HCT116 (cell line): ENCODE data around the gene TMEM86A. TPM values are rescaled to one million over a fixed set of nuclear protein-coding genes. Genes with fewer than 3 reads are reported as not detected.

Source experiments
- ATAC-seq: fragments of 200-7000 bp; cut with Tn5 transposase; 2 replicates; pipeline ENCODE4 v1.9.1; 2020; ENCODE audit warnings: mild to moderate bottlenecking, moderate library complexity
- BruUV-seq: library from RNA; stranded (reverse); fragments of 400-500 nt; replicated peaks from 2 replicates; lab custom pipeline; 2021; lab: Mats Ljungman, UMichigan
- CTCF ChIA-PET: fragments of 300-600 bp; sonication (Branson Sonifier 250); formaldehyde crosslinking; loops from one replicate; lab custom pipeline; 2021; ENCODE audit warnings: antibody characterized with exemption; lab: Charles Lee
- POLR2A ChIA-PET: fragments of 300-600, 350-600 bp; sonication (Branson Sonifier 250); formaldehyde crosslinking; loops from one replicate; lab custom pipeline; 2021; ENCODE audit warnings: antibody characterized with exemption; lab: Charles Lee
- RAD21 ChIA-PET, 2 experiments: fragments of 300-600 bp; sonication (Branson Sonifier 250); formaldehyde crosslinking; loops; one replicate each; lab custom pipeline; 2023; ENCODE audit warnings: low total read pairs in 2 of 2; ENCODE audit not compliant: uncharacterized antibody in 2 of 2, unreplicated experiment in 2 of 2, low non-redundant PET in 1 of 2; lab: Charles Lee
- DNase-seq: peaks from one replicate; pipeline ENCODE4 v3.0.0-alpha.2; 2010; ENCODE audit warnings: low read depth, low spot score
- H2AFZ ChIP-seq: fragments of 200-600 bp; shearing (Covaris generic), sonication (generic); 2 replicates; pipeline ENCODE4 v1.6.1; 2017; ENCODE audit warnings: low read depth, mixed run types, mixed read lengths, antibody characterized with exemption, low read length; ENCODE audit not compliant: poor library complexity, severe bottlenecking
- H3K27ac ChIP-seq: 2 replicates; pipeline ENCODE4 v1.5.1; 2012; ENCODE audit warnings: low read depth, low read length
- H3K27me3 ChIP-seq: fragments of 200-600 bp; sonication (generic); 2 replicates; pipeline ENCODE4 v1.6.1; 2016; ENCODE audit warnings: mixed run types, low read length, mixed read lengths; ENCODE audit not compliant: insufficient read depth
- H3K36me3 ChIP-seq, 2 experiments: fragments of 200-500 bp in 1 of 2; fragments of 200-600 bp in 1 of 2; sonication (Bioruptor generic) in 1 of 2; sonication (generic) in 1 of 2; 2 replicates each; pipeline versions ENCODE4 v1.5.1 to v1.6.1; 2014 to 2016; ENCODE audit warnings: low read length in 2 of 2, inconsistent platforms in 1 of 2, mixed read lengths in 1 of 2, mixed run types in 1 of 2; ENCODE audit not compliant: insufficient read depth in 2 of 2, control insufficient read depth in 1 of 2
- H3K4me1 ChIP-seq, 2 experiments: fragments of 200-600 bp in 1 of 2; sonication (generic) in 1 of 2; 2 replicates each; pipeline versions ENCODE4 v1.5.1 to v1.6.1; 2012 to 2017; ENCODE audit warnings: low read length in 2 of 2, inconsistent platforms in 1 of 2, mild to moderate bottlenecking in 1 of 2, mixed read lengths in 1 of 2, mixed run types in 1 of 2, moderate library complexity in 1 of 2; ENCODE audit not compliant: insufficient read depth in 2 of 2, control insufficient read depth in 1 of 2
- H3K4me2 ChIP-seq: fragments of 200-600 bp; sonication (generic); 2 replicates; pipeline ENCODE4 v1.6.1; 2017; ENCODE audit warnings: mixed run types, low read length, mixed read lengths
- H3K4me3 ChIP-seq, 2 experiments: fragments of 200-600 bp in 1 of 2; sonication (generic) in 1 of 2; replicated peaks in 1 of 2; 2 replicates each; pipeline ENCODE4 v1.5.1; 2011 to 2016; ENCODE audit warnings: low read length in 2 of 2, control low read depth in 1 of 2, low read depth in 1 of 2, mild to moderate bottlenecking in 1 of 2, mixed read lengths in 1 of 2, mixed run types in 1 of 2
- H3K79me2 ChIP-seq: fragments of 200-600 bp; sonication (generic); 2 replicates; pipeline ENCODE4 v1.6.1; 2017; ENCODE audit warnings: mild to moderate bottlenecking, mixed run types, low read length, moderate library complexity, mixed read lengths; ENCODE audit not compliant: insufficient read depth
- H3K9ac ChIP-seq: fragments of 200-600 bp; sonication (generic); 2 replicates; pipeline ENCODE4 v1.6.1; 2016; ENCODE audit warnings: low read length, mixed read lengths
- H3K9me2 ChIP-seq: fragments of 200-600 bp; sonication (generic), shearing (Covaris generic); 2 replicates; pipeline ENCODE4 v1.6.1; 2017; ENCODE audit warnings: mixed run types, mild to moderate bottlenecking, moderate library complexity; ENCODE audit not compliant: insufficient read depth
- H3K9me3 ChIP-seq, 2 experiments: fragments of 200-500 bp in 1 of 2; fragments of 200-600 bp in 1 of 2; sonication (Bioruptor generic) in 1 of 2; sonication (generic) in 1 of 2; 2 replicates each; pipeline ENCODE4 v1.6.1; 2014 to 2017; ENCODE audit warnings: low read length in 2 of 2, mixed read lengths in 2 of 2, inconsistent platforms in 1 of 2, low read depth in 1 of 2, mild to moderate bottlenecking in 1 of 2, mixed run types in 1 of 2, moderate library complexity in 1 of 2; ENCODE audit not compliant: control insufficient read depth in 1 of 2, insufficient read depth in 1 of 2
- H4K20me1 ChIP-seq: fragments of 200-600 bp; sonication (generic), shearing (Covaris generic); 2 replicates; pipeline ENCODE4 v1.6.1; 2017; ENCODE audit warnings: mixed run types, mild to moderate bottlenecking, moderate library complexity; ENCODE audit not compliant: insufficient read depth
- ATF3 ChIP-seq: IDR thresholded peaks from 2 replicates; pipeline ENCODE4 v1.6.1; 2012
- CBX3 ChIP-seq: IDR thresholded peaks from 2 replicates; pipeline ENCODE4 v1.6.1; 2012; ENCODE audit warnings: low read depth
- ELF1 ChIP-seq: IDR thresholded peaks from 2 replicates; pipeline ENCODE4 v1.6.1; 2012; ENCODE audit warnings: low read depth, borderline replicate concordance
- EZH2 ChIP-seq: fragments of 200-600 bp; sonication (generic); IDR thresholded peaks from 2 replicates; pipeline ENCODE4 v1.6.1; 2017; ENCODE audit warnings: antibody characterized with exemption, mixed run types
- SP1 ChIP-seq: IDR thresholded peaks from 2 replicates; pipeline ENCODE4 v1.6.1; 2012; ENCODE audit warnings: low read depth
- TCF7L2 ChIP-seq: IDR thresholded peaks from 2 replicates; pipeline ENCODE4 v1.7.0; 2011; ENCODE audit warnings: borderline replicate concordance, inconsistent platforms; ENCODE audit not compliant: insufficient read depth, insufficient read length; ENCODE audit errors: extremely low read depth
- YY1 ChIP-seq: IDR thresholded peaks from 2 replicates; pipeline ENCODE4 v1.6.1; 2011; ENCODE audit warnings: low read length, low read depth, moderate library complexity, mild to moderate bottlenecking; ENCODE audit not compliant: insufficient replicate concordance; ENCODE audit errors: extremely low read depth
- intact Hi-C: fragments of 100-400 bp; cut with micrococcal nuclease; formaldehyde crosslinking; loops from 2 replicates; pipeline ENCODE4 v1.10.0; 2022
- total RNA-seq: library from RNA; stranded (reverse); gene quantifications from one replicate; pipeline ENCODE4 v1.2.1, GENCODE V29; 2021; ENCODE audit not compliant: unreplicated experiment
- TF ChIP-seq, protein P1 (sequence below): IDR thresholded peaks from 2 replicates; pipeline ENCODE4 v1.6.1; 2011; ENCODE audit warnings: mild to moderate bottlenecking, low read length, moderate library complexity; ENCODE audit not compliant: insufficient replicate concordance; ENCODE audit errors: extremely low read depth
- TF ChIP-seq, protein P2 (sequence below): IDR thresholded peaks from 2 replicates; pipeline ENCODE4 v1.6.1; 2012

TMEM86A gene
- total RNA-seq, 1 experiment from 2014 or later, result 2.0 TPM

DNA sequence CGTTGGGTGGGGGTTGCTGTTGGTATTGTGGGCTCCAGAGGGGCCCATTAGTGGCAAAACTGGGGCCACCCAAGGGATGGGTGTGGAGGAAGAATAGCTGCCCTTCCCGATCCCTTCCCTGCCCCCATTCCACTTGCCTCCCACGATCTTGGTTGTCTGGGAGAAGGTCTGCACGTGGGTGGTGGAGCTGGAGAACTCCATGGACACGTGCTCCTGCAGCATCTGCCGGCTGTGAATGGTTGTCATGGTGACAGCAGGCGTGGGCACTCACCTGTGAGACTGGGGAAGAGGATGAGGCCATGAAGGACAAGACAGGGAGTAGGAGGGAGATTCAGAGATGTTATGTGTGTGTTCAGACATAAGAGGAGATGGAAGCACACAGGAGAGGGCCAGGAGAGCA is 25.4 kb downstream of the TMEM86A start:
- Histone ChIP-seq H3K4me3 (no peak overlapping the region), H3K4me1 (peaks cover 0 to 20% of the 10 kb centered on the region in 2 experiments; a peak in 2 of 4 replicates), H3K79me2 (no peaks in the 10 kb centered on the region), H3K9me2 (no peaks in the 10 kb centered on the region), H3K4me2 (no peak overlapping the region), H3K9me3 (no peaks in the 10 kb centered on the region), H3K27ac (no peak overlapping the region), H4K20me1 (no peaks in the 10 kb centered on the region), H3K27me3 (no peaks in the 10 kb centered on the region), H3K9ac (no peak overlapping the region), H3K36me3 (no peaks in the 10 kb centered on the region), H2AFZ (no peak overlapping the region)
- POLR2A ChIA-PET, result no interaction called here
- no TSS peak for BruUV-seq
- TF ChIP-seq ELF1 (no peak), TCF7L2 (no peak), YY1 (no peak), ATF3 (no peak), CBX3 (no peak), SP1 (no peak), EZH2 (no peak)
- TF ChIP-seq, protein P1, sequence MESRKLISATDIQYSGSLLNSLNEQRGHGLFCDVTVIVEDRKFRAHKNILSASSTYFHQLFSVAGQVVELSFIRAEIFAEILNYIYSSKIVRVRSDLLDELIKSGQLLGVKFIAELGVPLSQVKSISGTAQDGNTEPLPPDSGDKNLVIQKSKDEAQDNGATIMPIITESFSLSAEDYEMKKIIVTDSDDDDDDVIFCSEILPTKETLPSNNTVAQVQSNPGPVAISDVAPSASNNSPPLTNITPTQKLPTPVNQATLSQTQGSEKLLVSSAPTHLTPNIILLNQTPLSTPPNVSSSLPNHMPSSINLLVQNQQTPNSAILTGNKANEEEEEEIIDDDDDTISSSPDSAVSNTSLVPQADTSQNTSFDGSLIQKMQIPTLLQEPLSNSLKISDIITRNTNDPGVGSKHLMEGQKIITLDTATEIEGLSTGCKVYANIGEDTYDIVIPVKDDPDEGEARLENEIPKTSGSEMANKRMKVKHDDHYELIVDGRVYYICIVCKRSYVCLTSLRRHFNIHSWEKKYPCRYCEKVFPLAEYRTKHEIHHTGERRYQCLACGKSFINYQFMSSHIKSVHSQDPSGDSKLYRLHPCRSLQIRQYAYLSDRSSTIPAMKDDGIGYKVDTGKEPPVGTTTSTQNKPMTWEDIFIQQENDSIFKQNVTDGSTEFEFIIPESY, result no peak
- TF ChIP-seq, protein P2, sequence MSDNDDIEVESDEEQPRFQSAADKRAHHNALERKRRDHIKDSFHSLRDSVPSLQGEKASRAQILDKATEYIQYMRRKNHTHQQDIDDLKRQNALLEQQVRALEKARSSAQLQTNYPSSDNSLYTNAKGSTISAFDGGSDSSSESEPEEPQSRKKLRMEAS, result no peak
- RAD21 ChIA-PET, result no interaction called here
- intact Hi-C loops, result no loop called here
- CTCF ChIA-PET, result interaction anchor here (1.0 to 1.4 kb wide), 2 partner anchors 20 to 480 kb away, joined by 3 to 4 read pairs; no protein-coding TSS in a partner anchor
- ATAC-seq, result no peak
- DNase-seq, result no peak
